Brain microvascular endothelial cell (primary cell): ENCODE results near the gene GPRC5C.

Experiments used
- DNase-seq: peaks from one replicate; pipeline ENCODE4 v3.0.0-alpha.2; 2020
- H3K27ac ChIP-seq: fragments of 250-450 bp; sonication (Bioruptor Pico); 2 replicates; pipeline ENCODE4 v1.5.1; 2020; ENCODE audit warnings: mild to moderate bottlenecking, moderate library complexity
- H3K27me3 ChIP-seq: fragments of 250-450 bp; sonication (Bioruptor Pico); replicated peaks from 2 replicates; pipeline ENCODE4 v1.5.1; 2020; ENCODE audit warnings: mild to moderate bottlenecking
- H3K36me3 ChIP-seq: fragments of 250-450 bp; sonication (Bioruptor Pico); replicated peaks from 2 replicates; pipeline ENCODE4 v1.5.1; 2020; ENCODE audit warnings: mild to moderate bottlenecking
- H3K4me3 ChIP-seq: 2 replicates; pipeline ENCODE4 v1.5.1; 2011; ENCODE audit warnings: low read depth, mild to moderate bottlenecking, control low read depth, low read length, moderate library complexity
- in situ Hi-C: cut with HindIII; loops from 2 replicates; pipeline ENCODE4 v1.10.0; 2017; ENCODE audit warnings: low sequenced_read_pairs, low pct_ligation_motif_present
- TF ChIP-seq, protein P1 (sequence below): IDR thresholded peaks from 2 replicates; pipeline ENCODE4 v1.5.1; 2011; ENCODE audit warnings: low read depth, mild to moderate bottlenecking, moderate library complexity, low read length, control low read depth, inconsistent platforms; ENCODE audit errors: missing control alignments

The GPRC5C gene

DNA sequence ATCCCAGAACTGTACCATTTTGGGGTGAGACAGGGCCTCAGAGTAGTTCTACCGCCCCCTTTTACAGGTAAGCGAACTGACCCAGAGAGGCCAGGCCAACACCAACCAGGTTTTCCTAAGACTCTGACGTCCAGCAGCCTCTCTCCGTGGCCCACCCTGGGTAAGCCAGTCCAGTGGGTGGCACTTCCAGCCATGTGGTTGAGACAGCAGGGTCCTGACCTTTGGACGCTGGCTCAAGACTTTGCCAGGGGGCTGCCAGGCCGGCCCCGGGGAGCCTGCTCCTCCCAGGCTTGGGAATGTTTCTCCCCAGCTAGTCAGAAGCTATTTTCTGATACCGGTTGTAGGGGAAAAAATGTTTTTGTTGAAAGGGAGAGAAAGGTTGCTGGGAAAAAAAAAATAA, 16.9 kb downstream of the GPRC5C start:
- H3K4me3 ChIP-seq = no peak overlapping the region
- no peaks in the 10 kb centered on the region for H3K36me3 ChIP-seq
- TF ChIP-seq, protein P1, sequence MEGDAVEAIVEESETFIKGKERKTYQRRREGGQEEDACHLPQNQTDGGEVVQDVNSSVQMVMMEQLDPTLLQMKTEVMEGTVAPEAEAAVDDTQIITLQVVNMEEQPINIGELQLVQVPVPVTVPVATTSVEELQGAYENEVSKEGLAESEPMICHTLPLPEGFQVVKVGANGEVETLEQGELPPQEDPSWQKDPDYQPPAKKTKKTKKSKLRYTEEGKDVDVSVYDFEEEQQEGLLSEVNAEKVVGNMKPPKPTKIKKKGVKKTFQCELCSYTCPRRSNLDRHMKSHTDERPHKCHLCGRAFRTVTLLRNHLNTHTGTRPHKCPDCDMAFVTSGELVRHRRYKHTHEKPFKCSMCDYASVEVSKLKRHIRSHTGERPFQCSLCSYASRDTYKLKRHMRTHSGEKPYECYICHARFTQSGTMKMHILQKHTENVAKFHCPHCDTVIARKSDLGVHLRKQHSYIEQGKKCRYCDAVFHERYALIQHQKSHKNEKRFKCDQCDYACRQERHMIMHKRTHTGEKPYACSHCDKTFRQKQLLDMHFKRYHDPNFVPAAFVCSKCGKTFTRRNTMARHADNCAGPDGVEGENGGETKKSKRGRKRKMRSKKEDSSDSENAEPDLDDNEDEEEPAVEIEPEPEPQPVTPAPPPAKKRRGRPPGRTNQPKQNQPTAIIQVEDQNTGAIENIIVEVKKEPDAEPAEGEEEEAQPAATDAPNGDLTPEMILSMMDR = no peak
- H3K27me3 ChIP-seq = peaks cover 12% of the 10 kb centered on the region
- DNase-seq = no peak
- H3K27ac ChIP-seq = no peak overlapping the region
- in situ Hi-C loops = no loop called here

DNA sequence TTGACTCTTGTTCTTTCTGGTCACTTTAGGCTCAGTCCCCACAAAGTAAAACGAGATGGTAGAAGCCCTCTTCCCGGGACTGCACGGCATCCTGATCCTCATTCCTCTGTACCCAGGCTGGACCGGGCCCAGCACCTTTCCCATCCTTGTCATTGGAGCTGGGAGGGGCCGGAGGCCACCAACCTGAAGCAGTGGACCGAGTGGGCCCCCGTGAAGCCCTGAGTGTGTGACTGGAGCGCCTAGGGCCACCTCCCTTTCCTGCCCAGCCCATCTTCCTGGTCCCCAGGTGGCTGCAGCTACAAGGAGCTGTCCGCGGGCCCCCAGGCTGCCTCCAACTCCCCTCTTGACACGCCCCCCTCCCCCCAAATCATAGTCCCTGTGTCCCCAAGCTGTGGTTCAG, 17.4 kb downstream of the GPRC5C start:
- TF ChIP-seq, protein P1 = no peak
- Histone ChIP-seq H3K36me3 (no peaks in the 10 kb centered on the region), H3K27me3 (peaks cover 12% of the 10 kb centered on the region), H3K27ac (no peak overlapping the region), H3K4me3 (no peak overlapping the region)
- in situ Hi-C loops = no loop called here
- DNase-seq = no peak

DNA sequence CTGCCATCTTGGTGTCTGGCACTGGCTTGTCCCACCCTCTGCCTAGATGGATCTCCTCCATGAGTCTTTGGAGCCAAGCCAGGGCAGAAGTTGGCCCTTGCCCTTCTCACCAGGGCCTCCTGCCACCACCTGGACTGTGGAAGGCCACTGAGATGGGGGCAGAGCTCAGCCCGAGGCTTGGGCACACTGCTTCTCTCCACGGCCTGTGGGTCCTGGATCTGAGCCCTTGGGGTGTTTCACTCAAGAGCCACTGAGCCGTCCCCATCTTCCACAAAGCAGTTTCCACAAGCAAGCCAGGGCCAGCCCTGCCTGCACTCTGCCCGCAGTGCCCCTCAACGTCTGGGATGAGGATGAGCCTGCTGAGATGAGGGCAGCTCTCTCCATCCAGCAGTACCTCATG, 17.9 kb downstream of the GPRC5C start:
- TF ChIP-seq, protein P1 = no peak
- Histone ChIP-seq H3K4me3 (no peak overlapping the region), H3K27me3 (peaks cover 10% of the 10 kb centered on the region), H3K36me3 (no peaks in the 10 kb centered on the region), H3K27ac (no peak overlapping the region)
- in situ Hi-C loops = no loop called here
- DNase-seq = no peak

DNA sequence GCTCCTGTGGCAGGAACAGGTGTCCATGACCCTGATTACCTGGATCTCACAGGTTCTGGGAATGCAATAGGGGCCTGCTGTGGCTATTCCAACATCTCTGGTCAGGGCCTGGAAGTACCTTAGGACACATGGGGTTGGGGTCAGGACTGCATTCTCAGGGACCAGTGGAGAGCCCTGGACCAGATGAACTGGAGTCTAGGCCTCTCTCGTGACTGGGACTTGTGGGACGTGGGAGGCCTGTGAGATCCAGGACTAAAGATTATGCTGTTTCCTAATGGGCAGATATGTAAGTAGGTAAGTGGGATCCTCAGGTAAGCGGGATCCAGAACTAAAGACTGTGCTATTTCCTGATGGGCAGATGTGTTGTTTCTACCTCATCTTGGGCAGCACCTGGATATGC, 18.3 kb downstream of the GPRC5C start:
- no peak overlapping the region for H3K4me3 ChIP-seq
- in situ Hi-C loops = no loop called here
- H3K27ac ChIP-seq = no peak overlapping the region
- TF ChIP-seq, protein P1 = no peak
- no peaks in the 10 kb centered on the region for H3K36me3 ChIP-seq
- H3K27me3 ChIP-seq = peaks cover 10% of the 10 kb centered on the region
- DNase-seq = no peak

DNA sequence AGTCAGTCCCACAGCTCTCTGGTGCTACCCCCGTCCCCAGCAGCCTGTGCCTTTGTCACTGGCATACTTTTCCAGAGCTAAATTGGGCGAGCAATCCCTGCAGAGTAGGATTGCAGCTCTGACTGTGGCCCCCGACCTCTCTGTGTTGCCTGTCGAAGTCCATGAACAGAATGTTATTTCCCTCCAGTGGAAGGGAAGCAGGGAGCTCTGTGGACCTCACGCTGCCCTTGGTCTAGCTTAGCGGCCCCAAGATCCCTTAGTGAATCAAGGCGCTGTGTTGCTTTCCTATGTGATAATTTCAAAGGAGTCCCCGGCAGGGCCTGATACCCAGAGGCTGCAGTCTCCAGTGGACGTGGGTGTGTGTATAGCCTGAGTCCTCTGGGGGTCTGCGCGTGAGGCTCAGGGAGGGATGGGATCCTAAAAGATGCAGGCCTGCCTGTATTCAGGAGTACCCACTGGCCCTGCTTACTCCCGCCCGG, 19.1 kb downstream of the GPRC5C start:
- no peak for DNase-seq
- peaks cover 10% of the 10 kb centered on the region for H3K27me3 ChIP-seq
- TF ChIP-seq, protein P1 = no peak
- H3K36me3 ChIP-seq = no peaks in the 10 kb centered on the region
- H3K27ac ChIP-seq = no peak overlapping the region
- in situ Hi-C loops = no loop called here
- no peak overlapping the region for H3K4me3 ChIP-seq

DNA sequence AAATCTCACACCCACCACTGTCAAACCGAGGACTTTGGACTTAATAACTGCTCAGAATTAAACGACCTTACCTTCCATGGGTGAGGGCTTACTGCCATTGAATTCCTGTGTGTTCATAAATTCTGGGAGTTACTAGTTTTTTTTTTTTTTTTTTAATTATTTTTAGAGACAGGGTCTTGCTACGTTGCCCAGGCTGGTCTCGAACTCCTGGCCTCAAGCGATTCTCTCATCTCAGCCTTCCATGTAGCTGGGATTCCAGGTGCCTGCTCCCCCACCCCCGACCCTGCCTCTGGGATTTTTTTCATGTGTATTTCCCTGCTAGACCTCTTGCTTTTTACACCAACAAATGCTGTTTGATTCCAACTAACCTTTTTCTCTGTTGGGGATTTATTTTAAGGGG, 19.7 kb downstream of the GPRC5C start:
- Histone ChIP-seq H3K27me3 (peaks cover 10% of the 10 kb centered on the region), H3K27ac (no peak overlapping the region), H3K36me3 (no peaks in the 10 kb centered on the region), H3K4me3 (no peak overlapping the region)
- no peak for DNase-seq
- TF ChIP-seq, protein P1 = no peak
- in situ Hi-C loops = no loop called here
